Pancreas (tissue), 10 donors: Measurements from ENCODE around the gene HCRT. TPM values are rescaled to one million over a fixed set of nuclear protein-coding genes. Genes with fewer than 3 reads are reported as not detected.

Experiments used
- ATAC-seq, 4 donors: fragments of 200-7000 bp; cut with Tn5 transposase; one replicate each; pipeline versions ENCODE4 v1.8.0 to v1.9.1; 2020; ENCODE audit warnings: mild to moderate bottlenecking in 4 of 4, moderate library complexity in 4 of 4
- DNase-seq, 6 donors: peaks; one replicate each; pipeline ENCODE4 v3.0.0-alpha.2; 2020
- FAIRE-seq: peaks from 2 replicates; lab custom pipeline; 2012; peaks lifted over from hg19 to GRCh38; lab: Jason Lieb, UNC
- H3K27ac ChIP-seq, 4 donors: fragments of 200-600 bp; sonication (generic); 1 replicate in 3 of 4; 2 replicates in 1 of 4; pipeline versions ENCODE4 v1.5.0 to v1.8.0; 2020
- H3K27me3 ChIP-seq, 4 donors: fragments of 200-600 bp; one replicate each; pipeline ENCODE4 v1.8.0; 2021
- H3K36me3 ChIP-seq, 3 donors: fragments of 200-600 bp; sonication (generic) in 1 of 3; one replicate each; pipeline versions ENCODE4 v1.5.0 to v1.8.0; 2020 to 2021
- H3K4me1 ChIP-seq, 3 donors: fragments of 200-600 bp; one replicate each; pipeline ENCODE4 v1.8.0; 2021
- H3K4me3 ChIP-seq, 4 donors: fragments of 200-600 bp; sonication (generic) in 2 of 4; one replicate each; pipeline versions ENCODE4 v1.5.0 to v1.8.0; 2020 to 2021
- H3K9me3 ChIP-seq, 4 donors: fragments of 200-600 bp; one replicate each; pipeline ENCODE4 v1.8.0; 2021
- WGBS, 2 donors: extraction: QIAGEN DNeasy Blood & Tissue Kit; methylation state at CpG; one replicate each; pipeline ENCODE4 v1.1.7; 2013; 5-methylcytosine and 5-hydroxymethylcytosine counted together
- intact Hi-C, 3 donors: fragments of 100-400 bp; cut with DNase I; formaldehyde crosslinking; loops; one replicate each; pipeline versions ENCODE4 v1.11.1 to v1.14.2; 2022
- polyA plus RNA-seq, 2 donors: library from polyadenylated mRNA; stranded (reverse); fragments of 200-250 nt; gene quantifications; one replicate each; pipeline ENCODE4 v1.2.3, GENCODE V29; 2013
- total RNA-seq, 6 donors: library from RNA; stranded (reverse); fragmentation: NEBNext Ultra II Directional in 4 of 6; extraction: Animal tissue kit (Norgen Biotek cat#: 25700) in 4 of 6; gene quantifications; one replicate each; pipeline versions ENCODE4 v1.2.1 to v1.2.4, GENCODE V29; 2021 to 2023
- TF ChIP-seq, protein P1 (sequence below), 4 donors: fragments of 200-600 bp; sonication (generic) in 3 of 4; IDR thresholded peaks; one replicate each; pipeline versions ENCODE4 v1.5.0 to v1.8.0; 2021; ENCODE audit warnings: antibody characterized with exemption in 4 of 4
- donor health status: healthy with polysubstance abuse.
- donor health status: DM: no; HTN: no; CAD: no; lungs with moderate emphysema.
- donor health status: DM: no; HTN: no; CAD: no.
- donor health status: control.
- donor health status: control.
- donor health status: Bipolar disorder and iron deficiency.
- donor health status: DM: yes; HTN: yes; CAD: no.
- donor health status: DM: no; HTN: no; CAD: no.
- donor health status: DM: no; HTN: no; CAD: no.
- donor health status: DM: yes; HTN: yes; CAD: no.

HCRT gene
- total and polyA plus RNA-seq, 8 donors: not detected

DNA sequence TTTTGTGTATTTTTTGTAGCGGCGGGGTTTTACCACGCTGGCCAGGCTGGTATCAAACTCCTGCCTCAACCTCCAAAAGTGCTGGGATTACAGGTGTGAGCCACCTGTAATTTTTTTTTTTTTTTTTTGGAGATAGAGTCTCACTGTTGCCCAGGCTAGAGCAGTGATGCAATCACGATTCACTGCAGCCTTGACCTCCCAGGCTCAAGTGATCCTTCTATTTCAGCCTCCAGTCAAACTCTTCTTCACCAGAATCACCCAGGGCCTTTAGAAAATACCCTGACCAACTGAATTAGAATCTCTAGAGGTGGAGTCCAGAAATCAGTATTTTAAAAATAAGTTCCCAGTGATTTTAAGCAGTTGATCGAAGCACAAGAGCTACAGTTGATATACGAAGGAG lies 50.1 kb downstream of the HCRT start:
- no peak for ATAC-seq
- 50 to 52% methylated on average over 6 of the region's 6 CpGs for WGBS, 2 donors
- Histone ChIP-seq H3K4me3 (peak overlapping the region in 2 of 4 donors; percentile 31 to 36), H3K9me3 (no peaks in the 10 kb centered on the region), H3K4me1 (peaks cover 45 to 71% (median 51%) of the 10 kb centered on the region in 3 donors), H3K27ac (peak overlapping the region; percentile 78 to 97 (median 92)), H3K36me3 (no peaks in the 10 kb centered on the region), H3K27me3 (no peaks in the 10 kb centered on the region)
- DNase-seq: no peak
- intact Hi-C loops: no loop called here
- FAIRE-seq: no peak
- TF ChIP-seq, protein P1, sequence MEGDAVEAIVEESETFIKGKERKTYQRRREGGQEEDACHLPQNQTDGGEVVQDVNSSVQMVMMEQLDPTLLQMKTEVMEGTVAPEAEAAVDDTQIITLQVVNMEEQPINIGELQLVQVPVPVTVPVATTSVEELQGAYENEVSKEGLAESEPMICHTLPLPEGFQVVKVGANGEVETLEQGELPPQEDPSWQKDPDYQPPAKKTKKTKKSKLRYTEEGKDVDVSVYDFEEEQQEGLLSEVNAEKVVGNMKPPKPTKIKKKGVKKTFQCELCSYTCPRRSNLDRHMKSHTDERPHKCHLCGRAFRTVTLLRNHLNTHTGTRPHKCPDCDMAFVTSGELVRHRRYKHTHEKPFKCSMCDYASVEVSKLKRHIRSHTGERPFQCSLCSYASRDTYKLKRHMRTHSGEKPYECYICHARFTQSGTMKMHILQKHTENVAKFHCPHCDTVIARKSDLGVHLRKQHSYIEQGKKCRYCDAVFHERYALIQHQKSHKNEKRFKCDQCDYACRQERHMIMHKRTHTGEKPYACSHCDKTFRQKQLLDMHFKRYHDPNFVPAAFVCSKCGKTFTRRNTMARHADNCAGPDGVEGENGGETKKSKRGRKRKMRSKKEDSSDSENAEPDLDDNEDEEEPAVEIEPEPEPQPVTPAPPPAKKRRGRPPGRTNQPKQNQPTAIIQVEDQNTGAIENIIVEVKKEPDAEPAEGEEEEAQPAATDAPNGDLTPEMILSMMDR (IDR thresholded peaks at IDR 0.05): no peak

Other genes starting within 250 kb of the HCRT start
- 10 to 100 TPM; 26.3 to 45.8 (median 32.1) TPM for gene CNP, start 218.7 kb downstream of the HCRT start, total RNA-seq
- gene CNP, start 218.7 kb downstream of the HCRT start, polyA plus RNA-seq: 10 to 100 TPM; 26.4 to 34.4 TPM
- gene DNAJC7, start 168.0 kb downstream of the HCRT start, total RNA-seq: 10 to 100 TPM; 32.2 to 45.3 (median 37.3) TPM
- 10 to 100 TPM; 53.4 to 63.6 TPM for gene DNAJC7, start 168.0 kb downstream of the HCRT start, polyA plus RNA-seq
- gene NKIRAS2, start 165.4 kb downstream of the HCRT start, total RNA-seq: 10 to 100 TPM in 3 of 6 donors, 1 to 10 TPM in 3; 6.5 to 14.7 (median 10.7) TPM
- gene NKIRAS2, start 165.4 kb downstream of the HCRT start, polyA plus RNA-seq: 10 to 100 TPM; 11.7 to 14.1 TPM
- 1 to 10 TPM; 1.2 to 2.2 (median 1.8) TPM for gene C17orf113, start 134.9 kb downstream of the HCRT start, total RNA-seq
- gene C17orf113, start 134.9 kb downstream of the HCRT start, polyA plus RNA-seq: 1 to 10 TPM; 1.5 to 1.9 TPM
- 1 to 10 TPM in 5 of 6 donors, under 1 TPM in 1; 0.67 to 2.1 (median 1.4) TPM for gene ZNF385C, start 87.0 kb downstream of the HCRT start, total RNA-seq
- gene ZNF385C, start 87.0 kb downstream of the HCRT start, polyA plus RNA-seq: 1 to 10 TPM; 1.8 to 2.6 TPM
- gene DHX58, start 72.7 kb downstream of the HCRT start, total RNA-seq: 10 to 100 TPM in 1 of 6 donors, 1 to 10 TPM in 5; 3.7 to 11.0 (median 6.1) TPM
- 10 to 100 TPM; 20.9 to 22.8 TPM for gene DHX58, start 72.7 kb downstream of the HCRT start, polyA plus RNA-seq
- 10 to 100 TPM; 17.5 to 43.7 (median 22.3) TPM for gene KAT2A, start 64.1 kb downstream of the HCRT start, total RNA-seq
- gene KAT2A, start 64.1 kb downstream of the HCRT start, polyA plus RNA-seq: 100 to 1,000 TPM; 157 to 158 TPM
- gene HSPB9, start 62.6 kb downstream of the HCRT start, total RNA-seq: under 1 TPM; 0.40 to 0.75 (median 0.58) TPM
- gene HSPB9, start 62.6 kb downstream of the HCRT start, polyA plus RNA-seq: 1 to 10 TPM in 1 of 2 donors, under 1 TPM in 1; 0.85 to 1.6 TPM
- 10 to 100 TPM; 25.9 to 53.1 (median 42.0) TPM for gene RAB5C, start 30.5 kb downstream of the HCRT start, total RNA-seq
- gene RAB5C, start 30.5 kb downstream of the HCRT start, polyA plus RNA-seq: 10 to 100 TPM; 42.6 to 61.8 TPM
- gene KCNH4, start 4.3 kb downstream of the HCRT start, total RNA-seq: under 1 TPM in 5 of 6 donors, not detected in 1; 0.03 to 0.09 (median 0.06) TPM
- gene KCNH4, start 4.3 kb downstream of the HCRT start, polyA plus RNA-seq: under 1 TPM; 0.11 to 0.14 TPM
- 10 to 100 TPM; 14.8 to 20.9 (median 17.1) TPM for gene GHDC, start 9.0 kb upstream of the HCRT start, total RNA-seq
- gene GHDC, start 9.0 kb upstream of the HCRT start, polyA plus RNA-seq: 10 to 100 TPM; 19.4 to 21.6 TPM
- gene STAT5B, start 90.9 kb upstream of the HCRT start, total RNA-seq: 10 to 100 TPM; 22.6 to 27.5 (median 24.2) TPM
- 10 to 100 TPM; 17.9 to 24.3 TPM for gene STAT5B, start 90.9 kb upstream of the HCRT start, polyA plus RNA-seq
- gene STAT5A, start 103.0 kb upstream of the HCRT start, total RNA-seq: 10 to 100 TPM; 13.1 to 19.8 (median 15.4) TPM
- gene STAT5A, start 103.0 kb upstream of the HCRT start, polyA plus RNA-seq: 10 to 100 TPM; 10.5 to 12.6 TPM
- 100 to 1,000 TPM in 2 of 6 donors, 10 to 100 TPM in 4; 63.3 to 127 (median 78.6) TPM for gene STAT3, start 203.0 kb upstream of the HCRT start, total RNA-seq
- gene STAT3, start 203.0 kb upstream of the HCRT start, polyA plus RNA-seq: 10 to 100 TPM; 37.9 to 42.9 TPM
- 10 to 100 TPM; 11.5 to 42.6 (median 19.6) TPM for gene CAVIN1, start 237.8 kb upstream of the HCRT start, total RNA-seq
- gene CAVIN1, start 237.8 kb upstream of the HCRT start, polyA plus RNA-seq: 10 to 100 TPM; 25.2 to 32.9 TPM